K562 (cell line): ENCODE data around the gene CFDP1. TPM values are rescaled to one million over a fixed set of nuclear protein-coding genes. Genes with fewer than 3 reads are reported as not detected.

Experiments
- ATAC-seq: fragments of 200-7000 bp; cut with Tn5 transposase; 3 replicates; pipeline ENCODE4 v1.9.1; 2020; ENCODE audit warnings: moderate library complexity
- BruUV-seq: library from RNA; stranded (reverse); fragments of 400-500 nt; replicated peaks from 2 replicates; lab custom pipeline; 2021; lab: Mats Ljungman, UMichigan
- CTCF ChIA-PET: fragments of 300-600 bp; formaldehyde crosslinking; extraction: SDS; loops from one replicate; lab custom pipeline; 2021; ENCODE audit warnings: low intra/inter-chr PET ratio; lab: Yijun Ruan, JAX
- POLR2A ChIA-PET: fragments of 300-600, 350-650 bp; sonication (Branson Sonifier 250); formaldehyde crosslinking; extraction: SDS; loops from one replicate; lab custom pipeline; 2021; ENCODE audit warnings: antibody characterized with exemption, inconsistent platforms; lab: Yijun Ruan, JAX
- DNase-seq, 4 experiments: peaks; one replicate each; pipeline versions ENCODE4 v3.0.0 to v3.0.0-alpha.2; 2011 to 2018; ENCODE audit warnings: low spot score in 3 of 4, mixed read lengths in 3 of 4; ENCODE audit errors: extremely low read depth in 1 of 4
- FAIRE-seq: peaks from 2 replicates; lab custom pipeline; 2011; peaks lifted over from hg19 to GRCh38; lab: Jason Lieb, UNC
- H2AFZ ChIP-seq: 2 replicates; pipeline ENCODE4 v1.6.0; 2011; ENCODE audit warnings: low read depth, low read length, control low read depth, inconsistent platforms
- H3K27ac ChIP-seq: fragments of 200-600 bp; 3 replicates; pipeline ENCODE4 v1.8.0; 2011; ENCODE audit warnings: low read depth, mild to moderate bottlenecking, control low read depth, inconsistent platforms, low read length, moderate library complexity, mixed read lengths; ENCODE audit errors: extremely low read depth
- H3K27me3 ChIP-seq, 2 experiments: fragments of 300-600 bp in 1 of 2; 2 replicates in 1 of 2; 3 replicates in 1 of 2; pipeline versions ENCODE4 v1.6.0 to v1.8.0; 2011; ENCODE audit warnings: inconsistent platforms in 2 of 2, low read length in 2 of 2, mild to moderate bottlenecking in 1 of 2, mixed read lengths in 1 of 2, moderate library complexity in 1 of 2; ENCODE audit not compliant: control insufficient read depth in 2 of 2, insufficient read depth in 2 of 2
- H3K36me3 ChIP-seq: fragments of 300-600 bp; 3 replicates; pipeline ENCODE4 v1.8.0; 2011; ENCODE audit warnings: mild to moderate bottlenecking, low read length, inconsistent platforms; ENCODE audit not compliant: control insufficient read depth, insufficient read depth
- H3K4me1 ChIP-seq, 2 experiments: fragments of 200-600 bp in 1 of 2; replicated peaks in 1 of 2; 2 replicates in 1 of 2; 3 replicates in 1 of 2; pipeline versions ENCODE4 v1.5.1 to v1.8.0; 2011; ENCODE audit warnings: inconsistent platforms in 2 of 2, low read length in 2 of 2, mild to moderate bottlenecking in 1 of 2, mixed read lengths in 1 of 2, moderate library complexity in 1 of 2; ENCODE audit not compliant: control insufficient read depth in 2 of 2, insufficient read depth in 2 of 2
- H3K4me2 ChIP-seq: 2 replicates; pipeline ENCODE4 v1.6.1; 2011; ENCODE audit warnings: low read length, control low read depth, inconsistent platforms, mixed read lengths; ENCODE audit not compliant: insufficient read depth
- H3K4me3 ChIP-seq: fragments of 200-600 bp; sonication (generic), shearing (Covaris generic); 2 replicates; pipeline ENCODE4 v1.5.1; 2016; ENCODE audit warnings: control low read depth, inconsistent platforms
- H3K79me2 ChIP-seq: fragments of 200-600 bp; 3 replicates; pipeline ENCODE4 v1.8.0; 2011; ENCODE audit warnings: low read length, inconsistent platforms; ENCODE audit not compliant: control insufficient read depth, insufficient read depth
- H3K9ac ChIP-seq, 2 experiments: 2 replicates each; pipeline versions ENCODE4 v1.6.0 to v1.6.1; 2011; ENCODE audit warnings: low read depth in 2 of 2, low read length in 2 of 2, control low read depth in 1 of 2, inconsistent platforms in 1 of 2, mild to moderate bottlenecking in 1 of 2, mixed read lengths in 1 of 2; ENCODE audit not compliant: insufficient read depth in 1 of 2
- H3K9me1 ChIP-seq: one replicate; pipeline ENCODE4 v1.6.0; 2011; ENCODE audit warnings: inconsistent platforms, mild to moderate bottlenecking, low read length, moderate library complexity; ENCODE audit not compliant: control insufficient read depth, insufficient read depth
- H3K9me3 ChIP-seq: replicated peaks from 2 replicates; pipeline ENCODE4 v1.5.1; 2011; ENCODE audit warnings: low read depth, low read length, inconsistent platforms; ENCODE audit not compliant: control insufficient read depth, insufficient read depth
- H4K20me1 ChIP-seq: replicated peaks from 2 replicates; pipeline ENCODE4 v1.6.1; 2011; ENCODE audit warnings: low read length, inconsistent platforms, mixed read lengths; ENCODE audit not compliant: control insufficient read depth, insufficient read depth
- NRF1 ChIP-seq, 2 experiments: fragments of 450-650 bp; IDR thresholded peaks in 1 of 2; conservative IDR thresholded peaks in 1 of 2; 2 replicates each; pipeline ENCODE4 v1.6.1; 2014; ENCODE audit warnings: mild to moderate bottlenecking in 2 of 2
- WGBS: fragments of 100-300 bp; shearing (Covaris generic); methylation state at CpG from one replicate; pipeline ENCODE4 v1.1.6; 2016; ENCODE audit warnings: low coverage, mixed read lengths; ENCODE audit not compliant: insufficient coverage; ENCODE audit errors: missing lambda C conversion rate; 5-methylcytosine and 5-hydroxymethylcytosine counted together
- in situ Hi-C: fragments of 300-500 bp; cut with MboI; formaldehyde crosslinking; loops from 4 replicates; pipeline ENCODE4 v1.15.0; 2018; ENCODE audit warnings: inconsistent platforms, mixed read lengths
- intact Hi-C: fragments of 100-400 bp; cut with micrococcal nuclease; formaldehyde crosslinking; loops from 2 replicates; pipeline ENCODE4 v1.14.2; 2022
- polyA plus RNA-seq, 8 experiments: library from polyadenylated mRNA; depleted of rRNA in 4 of 8; stranded (reverse) in 5 of 8; unstranded in 3 of 8; fragments of >200 nt; fragmentation: Nextera tagmentation in 2 of 8; fragmentation: Illumina TruSeq in 1 of 8; extraction: Ambion mirVana in 2 of 8; extraction: Trizol in 1 of 8; gene quantifications; 2 replicates each; pipeline versions ENCODE4 v1.2.1 to v1.2.3, GENCODE V29; 2011 to 2014; ENCODE audit warnings: inconsistent platforms in 1 of 8, missing spikeins in 1 of 8
- total RNA-seq, 7 experiments: library from RNA; depleted of rRNA in 6 of 7; stranded (reverse); fragments of >200 nt in 6 of 7; fragmentation: Illumina TruSeq in 2 of 7; extraction: Trizol in 2 of 7; gene quantifications; 2 replicates each; pipeline versions ENCODE4 v1.2.1 to v1.2.3, GENCODE V29; 2011 to 2021; ENCODE audit warnings: low replicate concordance in 1 of 7
- TF ChIP-seq, protein P1 (sequence below): fragments of 450-650 bp; IDR thresholded peaks from 2 replicates; pipeline ENCODE4 v1.6.1; 2016; ENCODE audit warnings: missing biosample characterization, missing genetic modification characterization

The CFDP1 gene
- total and polyA plus RNA-seq, 9 of the 15 experiments (the other 6 are each of a cell fraction or from before 2014, with no cell fraction given): 31.5 to 78.4 (median 61.7) TPM

DNA sequence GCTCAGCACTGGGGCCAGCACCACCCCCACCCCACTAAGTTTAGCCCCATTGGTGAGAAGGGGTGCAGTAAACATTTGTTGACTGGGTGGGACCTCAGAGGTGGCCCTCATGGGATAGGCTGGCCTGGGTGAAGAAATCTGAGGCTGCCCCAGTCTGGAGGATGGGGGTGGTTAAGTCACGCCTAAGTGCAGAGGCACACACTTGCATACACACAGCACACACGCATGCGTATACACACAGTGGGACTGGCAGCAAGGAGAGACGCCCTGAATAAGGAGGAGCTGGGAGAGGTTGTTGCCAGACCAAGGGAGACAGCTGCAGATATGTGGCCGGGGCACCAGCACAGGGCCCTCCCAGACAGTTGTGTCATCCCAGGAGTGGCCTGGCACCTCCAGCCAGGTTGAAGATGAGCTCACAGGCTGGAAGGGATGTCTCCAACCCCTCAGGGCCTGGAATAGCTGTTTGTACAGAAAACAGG is 178.9 kb downstream of the CFDP1 start:
- TF ChIP-seq NRF1 (conservative IDR thresholded peaks at IDR 0.05 in 1 of 2, IDR thresholded peaks at IDR 0.05 in 1 of 2): 0 out of 4 replicates have a peak, but pooled peaks have one; percentile 9 to 28
- TF ChIP-seq, protein P1, sequence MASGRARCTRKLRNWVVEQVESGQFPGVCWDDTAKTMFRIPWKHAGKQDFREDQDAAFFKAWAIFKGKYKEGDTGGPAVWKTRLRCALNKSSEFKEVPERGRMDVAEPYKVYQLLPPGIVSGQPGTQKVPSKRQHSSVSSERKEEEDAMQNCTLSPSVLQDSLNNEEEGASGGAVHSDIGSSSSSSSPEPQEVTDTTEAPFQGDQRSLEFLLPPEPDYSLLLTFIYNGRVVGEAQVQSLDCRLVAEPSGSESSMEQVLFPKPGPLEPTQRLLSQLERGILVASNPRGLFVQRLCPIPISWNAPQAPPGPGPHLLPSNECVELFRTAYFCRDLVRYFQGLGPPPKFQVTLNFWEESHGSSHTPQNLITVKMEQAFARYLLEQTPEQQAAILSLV (tag): no peak
- POLR2A ChIA-PET: no interaction called here
- no peak overlapping the region for H3K4me3 ChIP-seq
- intact Hi-C loops (loop anchor here (5.0 kb wide), 2 partner anchors 68 to 133 kb away; no protein-coding TSS in a partner anchor), in situ Hi-C loops (no loop called here)
- no peak overlapping the region for H2AFZ ChIP-seq
- no peak overlapping the region for H3K4me2 ChIP-seq
- no peaks in the 10 kb centered on the region for H3K9me3 ChIP-seq
- FAIRE-seq (no peak), DNase-seq (no peak), ATAC-seq (no peak)
- no peaks in the 10 kb centered on the region for H3K27me3 ChIP-seq
- no TSS peak for BruUV-seq
- 67% methylated on average over 4 of the region's 5 CpGs for whole genome bisulfite sequencing
- no peaks in the 10 kb centered on the region for H3K36me3 ChIP-seq
- peaks cover 20% of the 10 kb centered on the region for H4K20me1 ChIP-seq
- no peak overlapping the region for H3K27ac ChIP-seq
- peak overlapping the region in 1 of 2 experiments; percentile 10; a peak in 2 of 4 replicates for H3K9ac ChIP-seq
- CTCF ChIA-PET: no interaction called here
- H3K9me1 ChIP-seq: peaks cover 6% of the 10 kb centered on the region
- H3K4me1 ChIP-seq: peaks cover 12 to 65% of the 10 kb centered on the region in 2 experiments; a peak in 3 of 5 replicates
- peaks cover 19% of the 10 kb centered on the region for H3K79me2 ChIP-seq
